Endothelial cell (in vitro differentiated cells): ENCODE measurements around the gene FBXW7. TPM values are rescaled to one million over a fixed set of nuclear protein-coding genes. Genes with fewer than 3 reads are reported as not detected.

Experiments used
- DNase-seq: peaks from one replicate; pipeline ENCODE4 v3.0.0; 2021; ENCODE audit warnings: low spot score
- H3K27ac Mint-ChIP-seq: one replicate; pipeline ENCODE4 v1.8.0; 2021; ENCODE audit warnings: mixed read lengths, inconsistent platforms; ENCODE audit not compliant: unreplicated experiment
- H3K27me3 Mint-ChIP-seq: one replicate; pipeline ENCODE4 v1.8.0; 2021; ENCODE audit warnings: mild to moderate bottlenecking, moderate library complexity, mixed read lengths, inconsistent platforms; ENCODE audit not compliant: unreplicated experiment
- H3K36me3 Mint-ChIP-seq: one replicate; pipeline ENCODE4 v1.8.0; 2021; ENCODE audit warnings: mild to moderate bottlenecking, low read depth, mixed read lengths, inconsistent platforms; ENCODE audit not compliant: unreplicated experiment
- H3K4me1 Mint-ChIP-seq: one replicate; pipeline ENCODE4 v1.8.0; 2021; ENCODE audit warnings: mild to moderate bottlenecking, mixed read lengths, inconsistent platforms; ENCODE audit not compliant: unreplicated experiment
- H3K4me3 Mint-ChIP-seq: one replicate; pipeline ENCODE4 v1.8.0; 2021; ENCODE audit warnings: mild to moderate bottlenecking, mixed read lengths, inconsistent platforms; ENCODE audit not compliant: unreplicated experiment
- H3K9me3 Mint-ChIP-seq: one replicate; pipeline ENCODE4 v1.8.0; 2021; ENCODE audit warnings: mixed read lengths, inconsistent platforms; ENCODE audit not compliant: unreplicated experiment
- CTCF ChIP-seq: fragments of 200-600 bp; sonication (generic); IDR thresholded peaks from one replicate; pipeline ENCODE4 v1.5.0; 2021; ENCODE audit warnings: antibody characterized with exemption; ENCODE audit not compliant: unreplicated experiment
- total RNA-seq: library from RNA; stranded (reverse); fragmentation: NEBNext Ultra II Directional; extraction: Animal tissue kit (Norgen Biotek cat#: 25700); gene quantifications from one replicate; pipeline ENCODE4 v1.2.1, GENCODE V29; 2021; ENCODE audit not compliant: unreplicated experiment

FBXW7 gene
- total RNA-seq, 1 donor from 2014 or later, result 44.7 TPM

GRCh38 chr4:152327606-152328453 is 208.1 kb downstream of the FBXW7 start:
- no peak for DNase-seq
- Mint-ChIP-seq H3K27ac (no peak overlapping the region), H3K36me3 (peaks cover 5% of the 10 kb centered on the region), H3K9me3 (no peaks in the 10 kb centered on the region), H3K27me3 (no peaks in the 10 kb centered on the region), H3K4me1 (peaks cover 3% of the 10 kb centered on the region), H3K4me3 (no peak overlapping the region)
- TF ChIP-seq CTCF, result no peak

GRCh38 chr4:152325831-152326230 is 210.1 kb downstream of the FBXW7 start:
- no peak overlapping the region for H3K27ac Mint-ChIP-seq

GRCh38 chr4:152323221-152323620 is 212.7 kb downstream of the FBXW7 start:
- peaks cover 3% of the 10 kb centered on the region for H3K4me1 Mint-ChIP-seq
- peaks cover 1% of the 10 kb centered on the region for H3K27me3 Mint-ChIP-seq
- H3K4me3 Mint-ChIP-seq, result no peak overlapping the region

More at GRCh38 chr4:152325831-152326230, 210.1 kb downstream of the FBXW7 start:
- H3K4me1 Mint-ChIP-seq, result peaks cover 3% of the 10 kb centered on the region
- H3K27me3 Mint-ChIP-seq, result no peaks in the 10 kb centered on the region
- H3K4me3 Mint-ChIP-seq, result no peak overlapping the region
- H3K36me3 Mint-ChIP-seq, result peaks cover 8% of the 10 kb centered on the region
- H3K9me3 Mint-ChIP-seq, result no peaks in the 10 kb centered on the region
- no peak for DNase-seq
- TF ChIP-seq CTCF, result no peak

GRCh38 chr4:152322656-152323055 is 213.2 kb downstream of the FBXW7 start:
- Mint-ChIP-seq H3K4me3 (no peak overlapping the region), H3K27ac (no peak overlapping the region), H3K36me3 (peaks cover 7% of the 10 kb centered on the region), H3K27me3 (peaks cover 1% of the 10 kb centered on the region), H3K9me3 (no peaks in the 10 kb centered on the region), H3K4me1 (peaks cover under 1% of the 10 kb centered on the region)
- no peak for DNase-seq
- TF ChIP-seq CTCF, result no peak

More at GRCh38 chr4:152323221-152323620, 212.7 kb downstream of the FBXW7 start:
- no peak for TF ChIP-seq CTCF
- no peaks in the 10 kb centered on the region for H3K9me3 Mint-ChIP-seq
- peaks cover 7% of the 10 kb centered on the region for H3K36me3 Mint-ChIP-seq
- no peak for DNase-seq
- no peak overlapping the region for H3K27ac Mint-ChIP-seq

GRCh38 chr4:152321923-152322322 is 214.0 kb downstream of the FBXW7 start:
- TF ChIP-seq CTCF, result peak; percentile 52
- no peak overlapping the region for H3K27ac Mint-ChIP-seq
- H3K27me3 Mint-ChIP-seq, result peaks cover 1% of the 10 kb centered on the region
- H3K36me3 Mint-ChIP-seq, result peaks cover 7% of the 10 kb centered on the region
- no peaks in the 10 kb centered on the region for H3K4me1 Mint-ChIP-seq
- H3K9me3 Mint-ChIP-seq, result no peaks in the 10 kb centered on the region
- no peak for DNase-seq
- no peak overlapping the region for H3K4me3 Mint-ChIP-seq
